Activated CD8-positive, alpha-beta memory T cell treated with anti-CD3 and anti-CD28 coated beads, Interleukin-2, amount 50 U/mL, for 1 hour (primary cell): ENCODE data around the gene PDGFA.

Experiments used
- DNase-seq: peaks from one replicate; pipeline ENCODE4 v3.0.0-alpha.2; 2020; ENCODE audit errors: extremely low read depth

PDGFA gene

GRCh38 chr7:474605-475424 is 44.8 kb downstream of the PDGFA start:
- DNase-seq, result no peak

DNA sequence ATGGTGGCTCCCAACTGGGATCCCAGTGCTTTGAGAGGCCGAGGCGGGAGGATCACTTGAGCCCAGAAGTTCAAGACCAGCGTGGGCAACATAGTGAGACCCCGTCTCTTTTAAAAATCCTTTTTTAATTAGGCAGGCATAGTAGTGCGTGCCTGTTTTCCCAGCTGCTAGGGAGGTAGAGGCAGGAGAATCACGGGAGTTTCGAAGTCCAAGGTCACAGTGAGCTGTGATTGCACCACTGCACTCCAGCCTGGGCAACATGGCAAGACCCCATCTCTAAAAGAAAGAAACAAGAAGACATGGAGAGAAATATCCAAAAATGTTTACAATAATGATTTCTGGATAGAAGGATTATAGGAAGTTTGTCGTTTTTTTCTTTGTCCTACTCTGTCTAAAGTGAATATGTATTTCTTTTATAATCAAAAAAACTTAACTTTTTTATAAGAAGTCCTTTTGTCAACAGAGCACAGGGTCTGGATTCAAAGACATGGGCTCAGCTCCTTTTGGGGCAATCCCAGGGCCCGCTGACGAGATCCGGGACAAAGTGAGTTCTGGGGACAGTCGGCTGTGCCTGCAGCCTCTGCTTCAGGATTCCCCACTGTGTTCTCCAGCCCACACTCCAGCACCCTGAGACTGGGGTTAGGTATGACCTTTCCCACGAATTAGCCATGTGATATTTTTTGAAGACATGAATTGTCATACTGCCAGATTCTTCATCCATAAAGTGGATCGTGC is 45.6 kb downstream of the PDGFA start:
- DNase-seq, result no peak

GRCh38 chr7:473211-473734 is 46.4 kb downstream of the PDGFA start:
- DNase-seq, result no peak

GRCh38 chr7:472640-472957 is 47.0 kb downstream of the PDGFA start:
- DNase-seq, result no peak

DNA sequence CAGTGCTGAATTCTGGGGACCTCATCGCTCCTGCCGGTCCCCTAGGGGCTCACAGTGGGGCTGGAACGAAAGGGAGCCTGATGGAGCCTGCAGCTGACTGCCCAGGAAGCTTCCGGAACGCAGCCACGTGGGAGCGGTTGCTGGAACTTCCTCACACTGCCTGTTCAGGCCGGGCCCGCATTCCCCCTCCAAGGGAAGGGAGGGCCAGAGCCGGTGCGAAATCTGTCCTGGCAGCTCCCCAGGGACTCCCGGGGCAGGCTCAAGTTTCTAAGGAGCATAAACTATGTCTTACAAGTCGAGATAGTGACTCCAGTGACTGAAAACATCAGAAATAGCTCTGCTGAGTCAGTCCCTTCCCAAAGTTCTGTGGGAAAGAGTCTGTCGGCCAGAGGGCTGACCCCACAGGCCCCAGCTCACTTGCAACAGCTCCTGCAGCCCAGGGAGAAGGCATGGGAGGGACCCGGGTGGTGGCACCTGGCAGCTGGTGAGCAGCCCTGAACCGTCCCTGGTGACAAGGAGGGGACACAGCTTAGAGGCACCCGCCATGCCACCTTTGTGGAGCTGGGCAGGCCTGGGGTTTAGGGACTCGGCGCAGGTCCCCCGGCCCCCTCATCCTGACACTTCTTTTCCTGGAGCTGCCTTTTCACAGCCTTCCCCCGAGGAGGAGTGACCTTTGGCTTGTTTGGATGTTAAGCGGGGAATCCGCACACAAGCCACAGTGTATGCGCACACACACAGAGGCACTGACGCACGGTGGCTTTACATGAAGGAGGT is 47.6 kb downstream of the PDGFA start:
- no peak for DNase-seq

- DNase-seq, result no peak
Measured at GRCh38 chr7:471191-471865, 48.3 kb downstream of the PDGFA start.

- no peak for DNase-seq
Measured at GRCh38 chr7:469563-469961, 50.1 kb downstream of the PDGFA start.

DNA sequence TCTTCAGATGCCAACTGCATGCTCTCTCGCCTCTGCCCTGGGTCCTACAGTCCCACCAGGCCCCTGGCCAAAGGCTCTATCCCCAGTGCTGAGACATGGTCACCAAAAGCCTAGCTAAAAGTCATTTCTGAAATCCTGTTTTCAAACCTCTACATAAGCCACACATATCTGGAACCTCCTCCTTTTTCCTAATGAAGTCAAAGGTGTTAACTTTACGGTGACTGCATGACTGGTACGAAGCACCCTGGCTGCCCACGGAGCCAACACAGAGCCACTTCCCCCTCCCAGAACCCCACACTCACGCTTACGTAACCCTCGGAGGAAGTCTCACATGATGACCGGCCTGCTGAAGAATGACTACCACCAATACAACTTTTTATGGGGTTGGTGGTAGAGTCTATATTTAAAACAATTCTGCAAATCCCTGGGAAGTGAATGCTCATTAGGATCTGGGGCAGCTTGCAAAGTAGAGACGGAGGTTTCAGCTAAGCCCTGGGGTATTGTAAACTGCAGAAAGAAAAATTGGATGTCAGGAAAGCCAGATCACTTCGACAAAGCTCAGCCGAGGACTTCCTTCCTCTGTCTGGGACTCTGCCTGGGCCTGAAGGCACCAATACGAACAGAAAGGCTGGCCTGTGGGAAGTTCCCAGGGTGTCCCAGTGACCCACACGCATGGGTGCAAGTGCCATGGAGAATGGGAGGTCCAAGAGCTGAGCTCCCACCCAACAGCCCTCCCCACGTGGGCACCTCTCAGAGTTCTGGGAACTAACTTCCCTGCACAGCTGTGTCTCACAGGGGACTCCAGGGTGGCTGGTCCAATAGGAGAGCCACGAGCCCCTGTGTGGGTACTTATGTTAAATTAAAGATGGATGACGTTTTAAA is 50.7 kb downstream of the PDGFA start:
- DNase-seq, result no peak

DNA sequence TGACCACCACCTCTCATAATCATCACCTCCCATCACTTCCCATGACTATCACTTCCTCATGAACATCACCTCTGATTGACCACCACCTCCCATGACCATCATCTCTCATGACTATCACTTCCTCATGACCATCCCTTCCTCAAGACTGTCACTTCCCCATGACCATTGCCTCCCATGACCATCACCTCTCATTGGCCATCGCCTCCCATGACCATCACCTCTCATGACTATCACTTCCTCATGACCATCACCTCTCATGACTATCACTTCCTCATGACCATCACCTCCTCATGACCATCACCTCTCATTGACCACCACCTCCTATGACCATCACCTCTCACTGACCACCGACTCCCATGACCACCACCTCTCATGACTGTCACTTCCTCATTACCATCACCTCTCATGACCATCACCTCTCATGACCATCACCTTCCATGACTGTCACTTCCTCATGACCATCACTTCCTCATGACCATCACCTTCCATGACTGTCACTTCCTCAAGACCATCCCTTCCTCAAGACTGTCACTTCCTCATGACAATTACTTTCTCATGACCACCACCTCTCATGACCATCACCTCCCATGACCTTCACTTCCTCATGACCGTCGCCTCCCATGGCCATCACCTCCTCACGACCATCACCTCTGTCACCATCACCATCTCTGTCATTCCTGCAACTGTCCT is 51.6 kb downstream of the PDGFA start:
- DNase-seq, result no peak

DNA sequence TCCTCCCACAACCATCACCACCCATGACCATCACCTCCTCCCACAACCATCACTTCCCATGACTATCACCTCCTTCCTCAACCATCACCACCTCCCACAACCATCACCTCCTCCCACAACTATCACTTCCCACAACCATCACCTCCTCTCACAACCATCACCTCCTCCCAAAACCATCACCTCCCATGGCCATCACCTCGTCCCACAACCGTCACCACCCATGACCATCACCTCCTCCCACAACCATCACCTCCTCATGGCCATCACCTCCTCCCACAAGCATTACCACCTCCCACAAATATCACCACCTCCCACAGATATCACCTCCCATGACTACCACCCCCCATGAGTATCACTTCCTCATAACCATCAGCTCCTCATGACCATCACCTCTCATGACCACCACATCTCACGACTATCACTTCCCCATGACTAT is 52.2 kb downstream of the PDGFA start:
- DNase-seq, result no peak

GRCh38 chr7:466465-467191 is 53.0 kb downstream of the PDGFA start:
- DNase-seq, result no peak

DNA sequence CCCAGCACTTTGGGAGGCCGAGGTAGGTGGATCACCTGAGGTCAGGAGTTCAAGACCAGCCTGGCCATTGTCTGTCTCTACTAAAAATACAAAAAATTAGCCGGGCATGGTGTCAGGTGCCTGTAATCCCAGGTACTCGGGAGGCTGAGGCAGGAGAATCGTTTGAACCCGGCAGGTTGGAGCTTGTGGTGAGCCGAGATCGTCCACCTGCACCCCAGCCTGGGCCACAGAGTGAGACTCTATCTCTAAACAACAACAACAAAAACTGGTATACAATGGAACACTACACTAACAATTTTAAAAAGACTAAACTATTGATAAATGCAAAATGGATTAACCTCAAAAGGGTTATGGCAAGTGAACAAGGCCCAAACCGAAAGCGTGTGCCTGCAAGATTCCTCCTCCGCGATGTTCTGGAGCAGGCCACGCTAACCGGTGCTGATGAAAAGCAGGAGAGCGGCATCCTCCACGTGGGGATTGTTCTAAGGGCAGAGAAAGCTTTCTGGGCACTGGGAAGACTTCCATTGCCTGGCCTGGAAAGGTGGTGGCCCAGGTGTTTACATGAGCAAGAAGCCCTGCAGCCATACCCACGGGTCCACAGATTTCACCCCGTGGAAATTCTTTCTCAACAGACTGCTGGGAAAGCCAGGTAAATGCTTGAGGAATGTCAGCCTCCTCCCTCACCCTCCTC is 53.8 kb downstream of the PDGFA start:
- no peak for DNase-seq

GRCh38 chr7:464454-465401 is 54.9 kb downstream of the PDGFA start:
- DNase-seq, result no peak

- no peak for DNase-seq
Measured at GRCh38 chr7:463817-464453, 55.7 kb downstream of the PDGFA start.

- no peak for DNase-seq
Measured at GRCh38 chr7:463362-463781, 56.3 kb downstream of the PDGFA start.

- no peak for DNase-seq
Measured at GRCh38 chr7:462173-463103, 57.2 kb downstream of the PDGFA start.
